OCI-LY1 (cell line): Measurements from ENCODE around the gene IL1RAPL1.

Experiments used
- H2AFZ ChIP-seq: fragments of 200-600 bp; sonication (generic), shearing (Covaris generic); 2 replicates; pipeline ENCODE4 v1.6.0; 2014; ENCODE audit warnings: antibody characterized with exemption, mild to moderate bottlenecking, low read length
- H3F3A ChIP-seq: fragments of 200-600 bp; sonication (generic), shearing (Covaris generic); 2 replicates; pipeline ENCODE4 v1.6.0; 2014; ENCODE audit warnings: mild to moderate bottlenecking, antibody characterized with exemption, low read length, moderate library complexity; ENCODE audit not compliant: insufficient read depth
- H3K27ac ChIP-seq: fragments of 200-600 bp; sonication (generic); 2 replicates; pipeline ENCODE4 v1.5.1; 2014; ENCODE audit warnings: low read length, mixed run types, mild to moderate bottlenecking, low read depth; ENCODE audit not compliant: poor library complexity, severe bottlenecking
- H3K27me3 ChIP-seq: fragments of 200-600 bp; sonication (generic); 2 replicates; pipeline ENCODE4 v1.6.0; 2014; ENCODE audit warnings: antibody characterized with exemption, mild to moderate bottlenecking, low read length, moderate library complexity; ENCODE audit not compliant: insufficient read depth
- H3K36me3 ChIP-seq: fragments of 200-600 bp; sonication (generic); 2 replicates; pipeline ENCODE4 v1.6.1; 2014; ENCODE audit warnings: mild to moderate bottlenecking, antibody characterized with exemption, low read length, moderate library complexity, mixed read lengths; ENCODE audit not compliant: insufficient read depth
- H3K4me1 ChIP-seq: fragments of 200-600 bp; sonication (generic); 2 replicates; pipeline ENCODE4 v1.5.1; 2014; ENCODE audit warnings: mild to moderate bottlenecking, low read length, moderate library complexity; ENCODE audit not compliant: insufficient read depth, severe bottlenecking
- H3K4me2 ChIP-seq: fragments of 200-600 bp; sonication (generic), shearing (Covaris generic); 2 replicates; pipeline ENCODE4 v1.6.1; 2014; ENCODE audit warnings: low read length
- H3K4me3 ChIP-seq: fragments of 200-600 bp; sonication (generic); 2 replicates; pipeline ENCODE4 v1.5.1; 2014; ENCODE audit warnings: low read length, low read depth, mild to moderate bottlenecking, mixed read lengths; ENCODE audit not compliant: poor library complexity, severe bottlenecking
- H3K79me2 ChIP-seq: fragments of 200-600 bp; shearing (Covaris generic); 2 replicates; pipeline ENCODE4 v1.6.1; 2016; ENCODE audit warnings: mixed run types, low read length, mixed read lengths; ENCODE audit not compliant: insufficient read depth
- H3K9ac ChIP-seq: fragments of 200-600 bp; sonication (generic), shearing (Covaris generic); 2 replicates; pipeline ENCODE4 v1.6.1; 2014; ENCODE audit warnings: mild to moderate bottlenecking, low read length, mixed read lengths
- H3K9me2 ChIP-seq: fragments of 200-600 bp; sonication (generic), shearing (Covaris generic); 2 replicates; pipeline ENCODE4 v1.6.1; 2014; ENCODE audit warnings: low read depth, mild to moderate bottlenecking, low read length, mixed read lengths
- H3K9me3 ChIP-seq: fragments of 200-600 bp; shearing (Covaris generic); 2 replicates; pipeline ENCODE4 v1.6.1; 2014; ENCODE audit warnings: low read length, mixed read lengths
- H4K20me1 ChIP-seq: fragments of 200-600 bp; sonication (generic), shearing (Covaris generic); 2 replicates; pipeline ENCODE4 v1.6.0; 2016; ENCODE audit warnings: mild to moderate bottlenecking, low read length; ENCODE audit not compliant: insufficient read depth
- CTCF ChIP-seq: fragments of 200-600 bp; sonication (generic), shearing (Covaris generic); IDR thresholded peaks from 2 replicates; pipeline ENCODE4 v1.5.1; 2017; ENCODE audit warnings: mild to moderate bottlenecking, antibody characterized with exemption, low read length, moderate library complexity, mixed read lengths
- EZH2 ChIP-seq: fragments of 200-600 bp; sonication (generic), shearing (Covaris generic); IDR thresholded peaks from 2 replicates; pipeline ENCODE4 v1.8.0; 2017; ENCODE audit warnings: borderline replicate concordance, mixed run types, mild to moderate bottlenecking, antibody characterized with exemption, low read length, moderate library complexity, mixed read lengths

The IL1RAPL1 gene

GRCh38 chrX:28901637-28902036, 314.4 kb downstream of the IL1RAPL1 start:
- Histone ChIP-seq H3K4me2 (no peak overlapping the region), H3K9me3 (no peaks in the 10 kb centered on the region), H2AFZ (no peak overlapping the region)

GRCh38 chrX:28910487-28910886, 323.2 kb downstream of the IL1RAPL1 start:
- no peak overlapping the region for H3K9ac ChIP-seq
- H3K4me1 ChIP-seq: no peaks in the 10 kb centered on the region
- H2AFZ ChIP-seq: no peak overlapping the region
- no peaks in the 10 kb centered on the region for H3F3A ChIP-seq
- H3K9me3 ChIP-seq: no peaks in the 10 kb centered on the region
- H3K79me2 ChIP-seq: no peaks in the 10 kb centered on the region
- no peak overlapping the region for H3K4me2 ChIP-seq
- H3K4me3 ChIP-seq: no peak overlapping the region
- H3K27me3 ChIP-seq: no peaks in the 10 kb centered on the region
- no peak for TF ChIP-seq EZH2
- TF ChIP-seq CTCF: no peak
- H3K36me3 ChIP-seq: no peaks in the 10 kb centered on the region
- H3K9me2 ChIP-seq: no peaks in the 10 kb centered on the region
- no peaks in the 10 kb centered on the region for H4K20me1 ChIP-seq
- H3K27ac ChIP-seq: no peak overlapping the region

More at GRCh38 chrX:28901637-28902036, 314.4 kb downstream of the IL1RAPL1 start:
- Histone ChIP-seq H3K9me2 (no peaks in the 10 kb centered on the region), H3K4me3 (no peak overlapping the region), H3K79me2 (no peaks in the 10 kb centered on the region), H3K36me3 (no peaks in the 10 kb centered on the region), H3K27me3 (no peaks in the 10 kb centered on the region), H3K27ac (no peak overlapping the region), H3K4me1 (no peaks in the 10 kb centered on the region), H3K9ac (no peak overlapping the region), H4K20me1 (no peaks in the 10 kb centered on the region), H3F3A (no peaks in the 10 kb centered on the region)
- no peak for TF ChIP-seq CTCF
- no peak for TF ChIP-seq EZH2

- H3K9ac ChIP-seq: no peak overlapping the region
- no peaks in the 10 kb centered on the region for H3K9me3 ChIP-seq
- no peaks in the 10 kb centered on the region for H3K9me2 ChIP-seq
- no peak overlapping the region for H3K27ac ChIP-seq
- TF ChIP-seq CTCF: no peak
- no peak for TF ChIP-seq EZH2
- no peak overlapping the region for H2AFZ ChIP-seq
- no peak overlapping the region for H3K4me2 ChIP-seq
- H3K4me1 ChIP-seq: no peaks in the 10 kb centered on the region
- H3K79me2 ChIP-seq: no peaks in the 10 kb centered on the region
- no peaks in the 10 kb centered on the region for H3K27me3 ChIP-seq
- no peaks in the 10 kb centered on the region for H4K20me1 ChIP-seq
- H3F3A ChIP-seq: no peaks in the 10 kb centered on the region
- H3K36me3 ChIP-seq: no peaks in the 10 kb centered on the region
- H3K4me3 ChIP-seq: no peak overlapping the region
These were observed 333.1 kb downstream of the IL1RAPL1 start for GRCh38 chrX:28920153-28920943.
